ENCODE data around the gene DIMT1. TPM values are rescaled to one million over a fixed set of nuclear protein-coding genes. Genes with fewer than 3 reads are reported as not detected.

The DIMT1 gene
- total and polyA plus RNA-seq, 2 of the 8 experiments (the other 6 are each of a cell fraction or from before 2014, with no cell fraction given): 19.3 to 42.1 TPM

DNA sequence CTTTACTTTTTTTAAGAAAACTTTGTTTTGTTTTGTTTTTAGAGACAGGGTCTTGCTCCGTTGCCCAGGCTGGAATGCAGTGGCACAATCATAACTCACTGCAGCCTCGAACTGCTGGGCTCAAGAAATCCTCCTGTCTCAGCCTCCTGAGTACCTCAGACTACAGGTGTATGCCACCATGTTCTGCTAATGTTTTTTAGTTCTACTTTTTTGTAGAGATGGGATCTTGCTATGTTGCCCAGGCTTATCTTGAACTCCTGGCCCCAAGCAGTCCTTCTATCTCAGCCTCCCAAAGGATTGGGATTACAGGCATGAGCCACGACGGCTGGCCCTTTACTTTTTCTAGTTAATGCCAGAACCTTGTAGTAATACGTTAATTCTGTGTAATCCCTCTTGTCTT lies 44.8 kb upstream of the DIMT1 start:
- Histone ChIP-seq H2BK5ac (ENCODE audit: low read depth, low read length) (no peak overlapping the region), H3K27ac (ENCODE audit: low read depth, low read length) (no peak overlapping the region), H3K4ac (replicated peaks; ENCODE audit: insufficient read length, low read depth, low read length) (no peak overlapping the region), H4K8ac (ENCODE audit: extremely low read depth, insufficient read depth, low read length) (no peak overlapping the region), H3K23me2 (ENCODE audit: low read depth, low read length) (peaks cover 5% of the 10 kb centered on the region; the same call in 1 of the 2 replicates), H2BK15ac (ENCODE audit: low read length) (no peak overlapping the region), H3K27me3 (replicated peaks in 1 of 4; ENCODE audit: control insufficient read depth in 3 of 4, extremely low read depth in 1 of 4, insufficient read depth in 3 of 4, low read length in 3 of 4) (no peaks in the 10 kb centered on the region), H3K56ac (replicated peaks; ENCODE audit: insufficient read length, low read depth, low read length) (no peak overlapping the region), H4K20me1 (replicated peaks in 1 of 2; ENCODE audit: control insufficient read depth in 1 of 2, insufficient read depth in 2 of 2, low read length in 2 of 2) (peaks cover 0 to 5% of the 10 kb centered on the region in 2 experiments), H3K4me2 (ENCODE audit: insufficient read depth in 1 of 2, low read depth in 2 of 2, low read length in 2 of 2) (no peak overlapping the region), H3K18ac (ENCODE audit: extremely low read depth, low read length) (no peak overlapping the region), H4K91ac (replicated peaks; ENCODE audit: insufficient read length, low read length) (no peak overlapping the region), H3K9me3 (ENCODE audit: insufficient read depth in 2 of 2, low read depth in 1 of 2, low read length in 1 of 2) (no peaks in the 10 kb centered on the region), H3K36me3 (ENCODE audit: control insufficient read depth in 2 of 4, insufficient read depth in 4 of 4, low read length in 3 of 4) (peaks cover 0 to 18% (median 4%) of the 10 kb centered on the region in 4 experiments; a peak in 5 of 8 replicates), H3K4me3 (ENCODE audit: extremely low read depth in 1 of 4, insufficient read depth in 2 of 4, low read depth in 3 of 4, low read length in 4 of 4) (no peak overlapping the region), H2AK5ac (ENCODE audit: low read depth, low read length) (no peak overlapping the region), H3K14ac (ENCODE audit: insufficient read length) (no peak overlapping the region), H4K5ac (ENCODE audit: insufficient read length, low read depth, low read length) (no peak overlapping the region), H2BK20ac (ENCODE audit: low read length) (no peak overlapping the region), H2BK12ac (ENCODE audit: low read depth, low read length) (no peak overlapping the region), H3K79me2 (ENCODE audit: control insufficient read depth in 1 of 2, insufficient read depth in 2 of 2, low read length in 2 of 2) (0 out of 4 replicates have a peak, but pooled peaks cover 0 to 5% of the 10 kb centered on the region in 2 experiments), H3K9ac (replicated peaks in 1 of 4; ENCODE audit: extremely low read depth in 1 of 4, low read depth in 3 of 4, low read length in 3 of 4) (no peak overlapping the region), H2BK120ac (replicated peaks; ENCODE audit: low read depth, low read length) (no peak overlapping the region), H2AFZ (ENCODE audit: low read length) (no peak overlapping the region), H3K79me1 (ENCODE audit: low read depth, low read length) (no peaks in the 10 kb centered on the region), H3K4me1 (replicated peaks in 1 of 4; ENCODE audit: control insufficient read depth in 3 of 4, insufficient read depth in 4 of 4, low read length in 3 of 4) (no peaks in the 10 kb centered on the region), H3K23ac (ENCODE audit: insufficient read length) (no peak overlapping the region)
- WGBS, 2 experiments (ENCODE audit: extremely low coverage in 1 of 2, insufficient coverage in 1 of 2, insufficient read length in 1 of 2, insufficient replicate concordance in 2 of 2, low coverage in 1 of 2, low lambda C conversion rate in 2 of 2, missing lambda C conversion rate in 1 of 2): 89% methylated on average over 5 of the region's 5 CpGs; no CpG with 5 or more reads in 1 of the 2 experiments
- DNase-seq (ENCODE audit: low read depth in 1 of 2, low spot score in 2 of 2): no peak
- no peak for FAIRE-seq
- POLR2A ChIA-PET (ENCODE audit: partially characterized antibody): no interaction called here
- CTCF ChIA-PET (ENCODE audit: partially characterized antibody): interaction anchor here (0.7 to 4.0 kb wide), 3 partner anchors 12 to 331 kb away, joined by 3 to 18 read pairs (median 17); no protein-coding TSS in a partner anchor
- TF ChIP-seq SP2 (IDR thresholded peaks at IDR 0.05; ENCODE audit: low read length): no peak
- TF ChIP-seq, protein P1, sequence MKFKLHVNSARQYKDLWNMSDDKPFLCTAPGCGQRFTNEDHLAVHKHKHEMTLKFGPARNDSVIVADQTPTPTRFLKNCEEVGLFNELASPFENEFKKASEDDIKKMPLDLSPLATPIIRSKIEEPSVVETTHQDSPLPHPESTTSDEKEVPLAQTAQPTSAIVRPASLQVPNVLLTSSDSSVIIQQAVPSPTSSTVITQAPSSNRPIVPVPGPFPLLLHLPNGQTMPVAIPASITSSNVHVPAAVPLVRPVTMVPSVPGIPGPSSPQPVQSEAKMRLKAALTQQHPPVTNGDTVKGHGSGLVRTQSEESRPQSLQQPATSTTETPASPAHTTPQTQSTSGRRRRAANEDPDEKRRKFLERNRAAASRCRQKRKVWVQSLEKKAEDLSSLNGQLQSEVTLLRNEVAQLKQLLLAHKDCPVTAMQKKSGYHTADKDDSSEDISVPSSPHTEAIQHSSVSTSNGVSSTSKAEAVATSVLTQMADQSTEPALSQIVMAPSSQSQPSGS (IDR thresholded peaks at IDR 0.05; ENCODE audit: low read length): no peak
- TF ChIP-seq BACH1 (IDR thresholded peaks at IDR 0.05; ENCODE audit: low read length): no peak
- TF ChIP-seq CEBPB (IDR thresholded peaks at IDR 0.05; ENCODE audit: low read depth, low read length): no peak
- TF ChIP-seq ZNF274 (IDR thresholded peaks at IDR 0.05; ENCODE audit: borderline replicate concordance, extremely low read depth, low read length): no peak
- no peak for TF ChIP-seq MAFK (IDR thresholded peaks at IDR 0.05; ENCODE audit: low read depth, low read length)
- no peak for TF ChIP-seq FOSL1 (IDR thresholded peaks at IDR 0.05; ENCODE audit: insufficient read depth, low read depth, low read length)
- TF ChIP-seq SIX5 (IDR thresholded peaks at IDR 0.05; ENCODE audit: low read depth, low read length): no peak
- TF ChIP-seq ASH2L (IDR thresholded peaks at IDR 0.05; ENCODE audit: low read length): no peak
- TF ChIP-seq, protein P2, sequence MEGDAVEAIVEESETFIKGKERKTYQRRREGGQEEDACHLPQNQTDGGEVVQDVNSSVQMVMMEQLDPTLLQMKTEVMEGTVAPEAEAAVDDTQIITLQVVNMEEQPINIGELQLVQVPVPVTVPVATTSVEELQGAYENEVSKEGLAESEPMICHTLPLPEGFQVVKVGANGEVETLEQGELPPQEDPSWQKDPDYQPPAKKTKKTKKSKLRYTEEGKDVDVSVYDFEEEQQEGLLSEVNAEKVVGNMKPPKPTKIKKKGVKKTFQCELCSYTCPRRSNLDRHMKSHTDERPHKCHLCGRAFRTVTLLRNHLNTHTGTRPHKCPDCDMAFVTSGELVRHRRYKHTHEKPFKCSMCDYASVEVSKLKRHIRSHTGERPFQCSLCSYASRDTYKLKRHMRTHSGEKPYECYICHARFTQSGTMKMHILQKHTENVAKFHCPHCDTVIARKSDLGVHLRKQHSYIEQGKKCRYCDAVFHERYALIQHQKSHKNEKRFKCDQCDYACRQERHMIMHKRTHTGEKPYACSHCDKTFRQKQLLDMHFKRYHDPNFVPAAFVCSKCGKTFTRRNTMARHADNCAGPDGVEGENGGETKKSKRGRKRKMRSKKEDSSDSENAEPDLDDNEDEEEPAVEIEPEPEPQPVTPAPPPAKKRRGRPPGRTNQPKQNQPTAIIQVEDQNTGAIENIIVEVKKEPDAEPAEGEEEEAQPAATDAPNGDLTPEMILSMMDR (IDR thresholded peaks at IDR 0.05; ENCODE audit: control extremely low read depth in 1 of 3, insufficient read depth in 1 of 3, low read depth in 1 of 3, low read length in 3 of 3): no peak
